Keratinocyte (primary cell): ENCODE results near the gene UPP2.

Experiments used
- EZH2 ChIP-seq: IDR thresholded peaks from one replicate; pipeline ENCODE4 v1.6.1; 2012; ENCODE audit warnings: inconsistent platforms, mild to moderate bottlenecking, low read length, moderate library complexity
- TF ChIP-seq, protein P1 (sequence below), 3 experiments: IDR thresholded peaks in 1 of 3; conservative IDR thresholded peaks in 1 of 3; optimal IDR thresholded peaks in 1 of 3; 2 replicates in 2 of 3; 3 replicates in 1 of 3; pipeline versions ENCODE3 to v1.5.1; 2011; ENCODE audit warnings: low read length in 3 of 3, mild to moderate bottlenecking in 3 of 3, moderate library complexity in 2 of 3, control low read depth in 1 of 3, inconsistent platforms in 1 of 3; ENCODE audit not compliant: insufficient read depth in 2 of 3; ENCODE audit errors: extremely low read depth in 1 of 3

DNA sequence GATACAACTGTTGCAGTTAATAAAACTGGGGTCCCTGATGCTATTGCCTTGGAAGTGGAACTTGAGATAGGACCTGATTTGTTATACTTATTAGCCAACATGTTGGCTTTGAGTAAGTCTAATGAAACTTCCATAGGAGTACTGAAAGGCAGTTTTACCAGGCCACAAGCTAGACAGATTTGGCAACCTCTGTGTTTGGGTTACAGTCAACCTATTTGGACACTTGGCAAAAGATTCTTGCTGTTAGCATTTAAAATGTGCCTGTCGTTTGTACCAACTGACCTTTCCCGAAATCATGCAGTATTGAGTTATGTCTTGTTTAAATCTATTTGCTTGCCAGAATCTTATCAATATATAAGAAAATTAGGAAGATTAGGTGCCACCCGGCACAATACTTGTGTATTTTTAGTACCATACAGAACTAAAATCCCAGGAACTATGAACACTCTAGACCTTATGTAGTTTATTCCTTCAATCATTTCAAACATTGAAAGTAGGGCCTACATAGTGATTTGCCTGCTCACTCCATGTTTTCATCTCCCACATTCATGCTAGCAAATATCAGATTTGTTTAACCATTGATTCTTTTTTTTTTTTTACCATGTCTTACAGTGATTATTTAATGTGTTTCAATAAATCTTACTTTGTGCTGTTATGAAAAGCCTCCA lies 35.5 kb upstream of the UPP2 start:
- TF ChIP-seq, protein P1, sequence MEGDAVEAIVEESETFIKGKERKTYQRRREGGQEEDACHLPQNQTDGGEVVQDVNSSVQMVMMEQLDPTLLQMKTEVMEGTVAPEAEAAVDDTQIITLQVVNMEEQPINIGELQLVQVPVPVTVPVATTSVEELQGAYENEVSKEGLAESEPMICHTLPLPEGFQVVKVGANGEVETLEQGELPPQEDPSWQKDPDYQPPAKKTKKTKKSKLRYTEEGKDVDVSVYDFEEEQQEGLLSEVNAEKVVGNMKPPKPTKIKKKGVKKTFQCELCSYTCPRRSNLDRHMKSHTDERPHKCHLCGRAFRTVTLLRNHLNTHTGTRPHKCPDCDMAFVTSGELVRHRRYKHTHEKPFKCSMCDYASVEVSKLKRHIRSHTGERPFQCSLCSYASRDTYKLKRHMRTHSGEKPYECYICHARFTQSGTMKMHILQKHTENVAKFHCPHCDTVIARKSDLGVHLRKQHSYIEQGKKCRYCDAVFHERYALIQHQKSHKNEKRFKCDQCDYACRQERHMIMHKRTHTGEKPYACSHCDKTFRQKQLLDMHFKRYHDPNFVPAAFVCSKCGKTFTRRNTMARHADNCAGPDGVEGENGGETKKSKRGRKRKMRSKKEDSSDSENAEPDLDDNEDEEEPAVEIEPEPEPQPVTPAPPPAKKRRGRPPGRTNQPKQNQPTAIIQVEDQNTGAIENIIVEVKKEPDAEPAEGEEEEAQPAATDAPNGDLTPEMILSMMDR (optimal IDR thresholded peaks at IDR 0.05 in 1 of 3, IDR thresholded peaks at IDR 0.05 in 1 of 3, conservative IDR thresholded peaks at IDR 0.05 in 1 of 3; ENCODE audit: extremely low read depth in 1 of 3, insufficient read depth in 2 of 3, low read length in 3 of 3): no peak
- no peak for TF ChIP-seq EZH2
